Natural killer cell (primary cell): ENCODE results near the gene KIF2A. TPM values are rescaled to one million over a fixed set of nuclear protein-coding genes. Genes with fewer than 3 reads are reported as not detected.

ENCODE experiments used
- ATAC-seq, 3 donors: fragments of 150-1000 bp in 2 of 3; fragments of 200-7000 bp in 1 of 3; cut with Tn5 transposase; 1 replicate in 1 of 3; 2 replicates in 2 of 3; pipeline ENCODE4 v1.10.0; 2021; ENCODE audit warnings: mild to moderate bottlenecking in 2 of 3, moderate library complexity in 2 of 3
- DNase-seq, 2 donors: peaks; one replicate each; pipeline versions ENCODE4 v3.0.0 to v3.0.0-alpha.2; 2013 to 2021; ENCODE audit warnings: mixed read lengths in 1 of 2
- H3K27ac ChIP-seq: one replicate; pipeline ENCODE4 v1.5.1; 2013; ENCODE audit warnings: mild to moderate bottlenecking, low read length
- H3K27me3 ChIP-seq: one replicate; pipeline ENCODE4 v1.6.1; 2013; ENCODE audit warnings: low read length; ENCODE audit not compliant: control insufficient read depth, insufficient read depth
- H3K36me3 ChIP-seq: one replicate; pipeline ENCODE4 v1.6.1; 2013; ENCODE audit warnings: low read length; ENCODE audit not compliant: control insufficient read depth, insufficient read depth
- H3K4me1 ChIP-seq: one replicate; pipeline ENCODE4 v1.6.1; 2013; ENCODE audit warnings: low read length; ENCODE audit not compliant: control insufficient read depth, insufficient read depth
- H3K4me3 ChIP-seq: one replicate; pipeline ENCODE4 v1.5.1; 2013; ENCODE audit warnings: low read length
- H3K9me3 ChIP-seq: one replicate; pipeline ENCODE4 v1.6.1; 2013; ENCODE audit warnings: low read length; ENCODE audit not compliant: control insufficient read depth, insufficient read depth
- H3K27ac Mint-ChIP-seq, 2 donors: one replicate each; pipeline ENCODE4 v1.8.0; 2022; ENCODE audit warnings: mild to moderate bottlenecking in 2 of 2, mixed read lengths in 2 of 2, moderate library complexity in 1 of 2
- H3K27me3 Mint-ChIP-seq, 2 donors: one replicate each; pipeline ENCODE4 v1.8.0; 2022; ENCODE audit warnings: low read depth in 2 of 2, mixed read lengths in 2 of 2
- H3K36me3 Mint-ChIP-seq: one replicate; pipeline ENCODE4 v1.8.0; 2022; ENCODE audit warnings: mixed read lengths
- H3K4me1 Mint-ChIP-seq, 2 donors: one replicate each; pipeline ENCODE4 v1.8.0; 2022; ENCODE audit warnings: mixed read lengths in 2 of 2
- H3K4me3 Mint-ChIP-seq: one replicate; pipeline ENCODE4 v1.8.0; 2022; ENCODE audit warnings: mild to moderate bottlenecking, moderate library complexity, mixed read lengths
- H3K9me3 Mint-ChIP-seq, 2 donors: one replicate each; pipeline ENCODE4 v1.8.0; 2022; ENCODE audit warnings: mixed read lengths in 2 of 2
- whole genome bisulfite sequencing: methylation state at CpG from one replicate; pipeline ENCODE4 v1.1.7; 2013; ENCODE audit warnings: missing lambda C conversion rate; ENCODE audit not compliant: insufficient coverage; 5-methylcytosine and 5-hydroxymethylcytosine counted together
- intact Hi-C: fragments of 100-400 bp; cut with micrococcal nuclease; formaldehyde crosslinking; loops from one replicate; pipeline ENCODE4 v1.14.2; 2022
- total RNA-seq, 4 donors: library from RNA; stranded (reverse); fragments of 120-200 nt in 1 of 4; gene quantifications; one replicate each; pipeline versions ENCODE4 v1.2.3 to v1.2.4, GENCODE V29; 2013 to 2022
- TF ChIP-seq, protein P1 (sequence below): fragments of 200-600 bp; IDR thresholded peaks from one replicate; pipeline ENCODE4 v1.8.0; 2022; ENCODE audit warnings: antibody characterized with exemption

Gene KIF2A
- total RNA-seq, 3 donors from 2014 or later (not counting 1 experiment from before 2014, with no cell fraction given): 80.4 to 95.2 (median 80.6) TPM

DNA sequence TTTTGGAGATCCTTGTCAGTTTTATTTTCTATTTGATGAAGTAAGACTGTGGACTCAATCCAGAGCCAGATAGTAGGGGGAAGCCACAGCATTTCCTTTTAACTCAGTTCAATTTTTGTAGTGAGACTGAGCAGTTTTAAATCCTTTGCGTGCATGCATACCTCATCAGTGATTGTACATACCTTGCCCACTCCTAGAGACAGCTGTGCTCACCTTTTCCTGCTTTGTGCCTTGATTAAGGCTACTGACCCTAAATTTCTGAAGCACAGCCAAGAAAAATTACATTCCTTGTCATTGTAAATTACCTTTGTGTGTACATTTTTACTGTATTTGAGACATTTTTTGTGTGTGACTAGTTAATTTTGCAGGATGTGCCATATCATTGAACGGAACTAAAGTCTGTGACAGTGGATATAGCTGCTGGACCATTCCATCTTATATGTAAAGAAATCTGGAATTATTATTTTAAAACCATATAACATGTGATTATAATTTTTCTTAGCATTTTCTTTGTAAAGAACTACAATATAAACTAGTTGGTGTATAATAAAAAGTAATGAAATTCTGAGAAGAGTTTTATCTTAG lies 79.9 kb downstream of the KIF2A start:
- Histone ChIP-seq H3K36me3 (peaks cover 82% of the 10 kb centered on the region), H3K4me3 (no peak overlapping the region), H3K4me1 (no peaks in the 10 kb centered on the region), H3K27me3 (no peaks in the 10 kb centered on the region), H3K27ac (no peak overlapping the region), H3K9me3 (no peaks in the 10 kb centered on the region)
- Mint-ChIP-seq H3K27ac (peak overlapping the region; percentile 20 to 34), H3K9me3 (no peaks in the 10 kb centered on the region), H3K4me3 (no peak overlapping the region), H3K27me3 (no peaks in the 10 kb centered on the region), H3K36me3 (no peaks in the 10 kb centered on the region), H3K4me1 (no peaks in the 10 kb centered on the region)
- intact Hi-C loops: no loop called here
- ATAC-seq (no peak), DNase-seq (no peak)
- 93% methylated on average over 1 of the region's 2 CpGs for WGBS
- TF ChIP-seq, protein P1, sequence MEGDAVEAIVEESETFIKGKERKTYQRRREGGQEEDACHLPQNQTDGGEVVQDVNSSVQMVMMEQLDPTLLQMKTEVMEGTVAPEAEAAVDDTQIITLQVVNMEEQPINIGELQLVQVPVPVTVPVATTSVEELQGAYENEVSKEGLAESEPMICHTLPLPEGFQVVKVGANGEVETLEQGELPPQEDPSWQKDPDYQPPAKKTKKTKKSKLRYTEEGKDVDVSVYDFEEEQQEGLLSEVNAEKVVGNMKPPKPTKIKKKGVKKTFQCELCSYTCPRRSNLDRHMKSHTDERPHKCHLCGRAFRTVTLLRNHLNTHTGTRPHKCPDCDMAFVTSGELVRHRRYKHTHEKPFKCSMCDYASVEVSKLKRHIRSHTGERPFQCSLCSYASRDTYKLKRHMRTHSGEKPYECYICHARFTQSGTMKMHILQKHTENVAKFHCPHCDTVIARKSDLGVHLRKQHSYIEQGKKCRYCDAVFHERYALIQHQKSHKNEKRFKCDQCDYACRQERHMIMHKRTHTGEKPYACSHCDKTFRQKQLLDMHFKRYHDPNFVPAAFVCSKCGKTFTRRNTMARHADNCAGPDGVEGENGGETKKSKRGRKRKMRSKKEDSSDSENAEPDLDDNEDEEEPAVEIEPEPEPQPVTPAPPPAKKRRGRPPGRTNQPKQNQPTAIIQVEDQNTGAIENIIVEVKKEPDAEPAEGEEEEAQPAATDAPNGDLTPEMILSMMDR: no peak

DNA sequence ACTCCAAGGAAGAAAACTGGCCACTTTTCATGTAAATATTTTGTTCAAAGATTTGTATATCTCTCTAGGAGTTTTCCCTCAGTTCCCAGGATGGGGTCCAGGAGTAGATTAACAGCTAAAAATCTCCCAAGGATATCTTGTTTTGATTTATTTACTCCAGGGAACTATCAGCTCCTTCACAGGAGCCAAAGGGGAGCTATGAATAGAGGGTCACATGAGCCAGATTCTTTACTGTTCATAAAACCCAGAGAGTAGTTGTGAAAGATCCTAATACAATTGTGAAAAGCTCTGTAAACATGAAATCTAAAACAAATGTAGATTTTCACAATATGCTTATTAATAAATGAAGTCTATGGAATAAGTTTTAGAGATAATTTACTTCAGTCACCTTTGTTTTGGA lies 80.8 kb downstream of the KIF2A start:
- no peaks in the 10 kb centered on the region for H3K9me3 Mint-ChIP-seq
- H3K9me3 ChIP-seq: no peaks in the 10 kb centered on the region
- H3K4me3 Mint-ChIP-seq: no peak overlapping the region
- no peaks in the 10 kb centered on the region for H3K4me1 Mint-ChIP-seq
- no peaks in the 10 kb centered on the region for H3K4me1 ChIP-seq
- DNase-seq (no peak), ATAC-seq (no peak)
- H3K36me3 Mint-ChIP-seq: no peaks in the 10 kb centered on the region
- TF ChIP-seq, protein P1: no peak
- H3K27ac ChIP-seq: no peak overlapping the region
- peak overlapping the region; percentile 34 to 52 for H3K27ac Mint-ChIP-seq
- no peaks in the 10 kb centered on the region for H3K27me3 ChIP-seq
- intact Hi-C loops: no loop called here
- no peak overlapping the region for H3K4me3 ChIP-seq
- peaks cover 78% of the 10 kb centered on the region for H3K36me3 ChIP-seq
- H3K27me3 Mint-ChIP-seq: no peaks in the 10 kb centered on the region

DNA sequence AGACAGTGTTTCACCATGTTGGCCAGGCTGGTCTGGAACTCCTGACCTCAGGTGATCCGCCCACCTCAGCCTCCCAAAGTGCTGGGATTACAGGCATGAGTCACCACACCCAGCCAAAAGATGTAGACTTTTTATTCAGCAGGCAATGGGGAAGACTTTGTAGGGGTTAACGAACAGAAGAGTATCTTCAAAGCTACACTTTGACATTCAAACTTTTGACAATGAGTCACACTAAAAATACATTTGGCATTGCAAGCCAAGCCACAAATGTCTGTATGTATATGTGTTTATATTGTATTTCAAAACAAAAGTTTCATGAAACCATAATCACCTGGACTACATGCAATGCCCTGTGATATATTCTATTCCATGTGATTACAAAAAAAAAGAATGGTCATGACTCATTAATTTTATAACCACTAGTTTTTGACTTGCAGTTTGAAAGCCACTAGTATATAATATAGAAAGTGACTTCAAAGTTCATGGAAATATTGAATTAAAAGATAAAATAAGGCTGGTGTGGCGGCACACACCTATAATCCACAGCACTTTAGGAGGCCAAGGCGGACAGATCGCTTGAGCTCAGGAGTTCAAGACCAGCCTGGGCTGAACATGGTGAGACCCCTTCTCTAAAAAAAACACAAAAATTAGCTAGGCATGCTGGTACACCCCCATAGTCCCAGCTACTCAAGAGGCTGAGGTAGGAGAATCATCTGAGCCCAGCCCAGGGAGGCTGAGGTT lies 89.4 kb downstream of the KIF2A start:
- intact Hi-C loops: no loop called here
- H3K27ac Mint-ChIP-seq: no peak overlapping the region
- no peaks in the 10 kb centered on the region for H3K36me3 Mint-ChIP-seq
- no peaks in the 10 kb centered on the region for H3K4me1 ChIP-seq
- 85% methylated on average over 5 of the region's 5 CpGs for WGBS
- ATAC-seq (no peak), DNase-seq (no peak)
- H3K9me3 Mint-ChIP-seq: no peaks in the 10 kb centered on the region
- H3K4me1 Mint-ChIP-seq: peaks cover 5 to 9% of the 10 kb centered on the region in 2 donors
- peaks cover 49% of the 10 kb centered on the region for H3K36me3 ChIP-seq
- H3K27me3 ChIP-seq: no peaks in the 10 kb centered on the region
- H3K4me3 Mint-ChIP-seq: no peak overlapping the region
- H3K9me3 ChIP-seq: no peaks in the 10 kb centered on the region
- no peak overlapping the region for H3K4me3 ChIP-seq
- no peaks in the 10 kb centered on the region for H3K27me3 Mint-ChIP-seq
- H3K27ac ChIP-seq: no peak overlapping the region
- TF ChIP-seq, protein P1: no peak
